Jurkat, Clone E6-1 (cell line): ENCODE results near the gene MAST3.

Experiments
- DNase-seq: peaks from one replicate; pipeline ENCODE4 v3.0.0-alpha.2; 2011; ENCODE audit warnings: low read depth, low spot score
- H3K4me3 ChIP-seq: 2 replicates; pipeline ENCODE4 v1.5.1; 2011; ENCODE audit warnings: mild to moderate bottlenecking, low read length, control low read depth, moderate library complexity

Gene MAST3

GRCh38 chr19:18168673-18169381, 71.2 kb downstream of the MAST3 start:
- DNase-seq: no peak
- no peak overlapping the region for H3K4me3 ChIP-seq

GRCh38 chr19:18170714-18171255, 73.2 kb downstream of the MAST3 start:
- no peak overlapping the region for H3K4me3 ChIP-seq
- DNase-seq: no peak

- no peak overlapping the region for H3K4me3 ChIP-seq
- no peak for DNase-seq
Measured at GRCh38 chr19:18171605-18172327, 74.2 kb downstream of the MAST3 start.

- H3K4me3 ChIP-seq: no peak overlapping the region
- no peak for DNase-seq
Measured at GRCh38 chr19:18172331-18173053, 74.9 kb downstream of the MAST3 start.

GRCh38 chr19:18173054-18173571, 75.5 kb downstream of the MAST3 start:
- peak overlapping the region; percentile 71 for H3K4me3 ChIP-seq
- DNase-seq: no peak

GRCh38 chr19:18173572-18174288, 76.2 kb downstream of the MAST3 start, which contains the start of gene IFI30:
Gene IFI30, plus strand, starts transcription at chr19:18173813. Its CDS starts 29 bp downstream, at chr19:18173842.
- DNase-seq: peak; percentile 39
- H3K4me3 ChIP-seq: peak within 1 kb of the TSS; percentile 71

GRCh38 chr19:18174983-18175382, 77.4 kb downstream of the MAST3 start:
- DNase-seq: no peak
- H3K4me3 ChIP-seq: no peak overlapping the region

DNA sequence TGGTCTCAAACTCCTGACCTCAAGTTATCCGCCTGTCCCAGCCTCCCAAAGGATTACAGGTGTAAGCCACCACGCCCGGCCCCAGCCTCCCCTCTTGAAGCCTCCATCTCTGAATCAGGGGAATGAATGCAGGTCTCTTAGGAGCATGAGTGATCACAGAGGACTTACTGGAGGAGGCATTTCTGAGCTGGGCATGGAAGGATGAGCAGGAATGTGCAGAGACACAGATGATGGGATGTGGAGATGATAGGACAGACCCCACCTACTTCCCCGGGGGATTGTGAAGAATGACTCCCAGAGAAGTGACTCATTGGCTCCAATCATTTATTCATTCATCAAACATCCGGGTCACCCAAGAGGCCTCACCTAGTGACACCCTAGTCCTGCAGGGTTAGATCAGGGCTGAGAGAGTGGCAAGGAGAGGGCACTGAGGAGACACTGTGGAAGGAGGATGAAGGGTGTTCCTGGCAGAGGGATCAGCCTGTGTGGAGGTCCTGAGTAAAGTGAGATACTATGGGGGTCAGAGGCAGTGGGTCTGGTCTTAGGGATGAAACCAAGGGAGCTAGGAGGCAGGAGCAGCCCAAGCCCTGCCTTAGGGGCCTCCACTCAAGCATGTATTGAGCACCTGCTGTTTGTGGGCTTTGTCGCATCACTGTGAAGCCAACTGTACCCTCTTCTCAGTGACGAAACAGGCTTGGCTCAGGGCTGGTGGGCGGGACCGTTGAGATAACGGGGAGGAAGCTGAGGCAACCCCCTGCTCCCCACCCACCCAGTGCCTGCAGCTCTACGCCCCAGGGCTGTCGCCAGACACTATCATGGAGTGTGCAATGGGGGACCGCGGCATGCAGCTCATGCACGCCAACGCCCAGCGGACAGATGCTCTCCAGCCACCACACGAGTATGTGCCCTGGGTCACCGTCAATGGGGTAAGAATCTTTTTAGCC, 79.1 kb downstream of the MAST3 start:
- no peak for DNase-seq
- H3K4me3 ChIP-seq: no peak overlapping the region

GRCh38 chr19:18179957-18180356, 82.4 kb downstream of the MAST3 start:
- H3K4me3 ChIP-seq: no peak overlapping the region
- DNase-seq: no peak

GRCh38 chr19:18183529-18183928, 86.0 kb downstream of the MAST3 start:
- DNase-seq: no peak
- H3K4me3 ChIP-seq: no peak overlapping the region

DNA sequence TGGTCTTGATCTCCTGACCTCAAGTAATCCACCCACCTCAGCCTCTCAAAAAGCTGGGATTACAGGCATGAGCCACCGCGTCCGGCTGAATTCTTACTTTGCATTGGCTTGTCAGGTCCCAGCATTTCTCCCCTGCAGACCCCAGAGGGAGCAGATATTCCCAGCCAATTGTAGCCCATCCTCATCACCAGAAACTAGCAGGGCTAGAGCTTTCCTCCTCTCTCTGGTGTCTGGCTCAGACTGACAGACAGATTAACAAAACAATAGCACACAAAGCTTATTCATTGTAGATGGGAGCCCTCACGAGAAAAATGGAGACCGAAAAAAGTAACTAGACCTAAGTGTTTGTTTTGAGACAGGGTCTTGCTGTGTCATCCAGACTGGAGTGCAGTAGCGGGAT, 88.0 kb downstream of the MAST3 start:
- no peak overlapping the region for H3K4me3 ChIP-seq
- DNase-seq: no peak

- DNase-seq: no peak
- no peak overlapping the region for H3K4me3 ChIP-seq
Measured at GRCh38 chr19:18190278-18190677, 92.7 kb downstream of the MAST3 start.

DNA sequence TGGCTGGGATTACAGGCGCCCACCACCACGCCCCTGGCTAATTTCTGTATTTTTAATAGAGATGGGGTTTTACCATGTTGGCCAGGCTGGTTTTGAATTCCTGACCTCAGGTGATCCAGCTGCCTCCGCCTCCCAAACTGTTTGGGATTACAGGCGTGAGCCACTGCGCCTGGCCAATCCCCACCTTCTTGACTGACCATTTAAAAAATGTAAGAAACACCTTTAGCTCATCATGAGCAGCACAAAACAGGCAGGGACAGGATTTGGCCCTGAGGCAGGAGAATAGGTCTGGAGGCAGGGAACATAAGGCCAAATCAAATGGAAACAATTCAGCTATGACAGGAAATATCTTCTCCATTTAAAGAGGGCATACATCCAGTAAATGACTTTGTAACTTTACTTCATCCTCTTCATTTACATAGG, 94.1 kb downstream of the MAST3 start:
- H3K4me3 ChIP-seq: peak overlapping the region; percentile 73
- DNase-seq: no peak

DNA sequence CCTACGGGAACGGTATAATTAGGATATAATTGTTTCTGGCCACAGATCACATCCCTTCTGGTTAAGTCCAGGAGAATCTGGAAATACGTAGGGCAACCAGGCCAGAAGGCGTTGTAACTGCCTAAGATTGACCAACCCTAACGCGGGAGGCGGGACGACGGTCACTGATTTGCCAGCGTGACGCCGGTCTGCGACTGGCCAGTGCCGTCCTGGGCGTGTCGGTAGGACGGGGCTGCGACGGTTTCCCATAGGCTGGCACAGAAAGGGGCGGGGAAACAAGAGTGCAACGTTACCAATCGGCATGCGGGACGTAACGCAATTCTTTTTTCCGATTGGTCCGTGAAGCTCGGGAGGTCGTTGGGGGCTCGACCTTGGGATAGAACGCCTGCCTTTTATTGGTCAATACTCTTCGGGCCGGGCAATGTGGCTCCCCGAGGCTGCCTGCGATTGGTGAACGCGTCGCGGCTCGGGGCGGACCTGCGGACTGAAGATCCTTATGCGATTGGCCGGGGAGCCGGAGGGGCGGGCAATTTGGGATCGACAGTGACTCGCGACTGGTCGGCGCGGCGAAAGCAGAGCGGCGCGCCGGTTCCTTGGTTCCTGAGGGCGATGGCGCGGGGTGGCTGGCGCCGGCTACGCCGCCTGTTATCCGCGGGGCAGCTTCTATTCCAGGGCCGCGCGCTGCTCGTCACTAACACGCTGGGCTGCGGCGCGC, 95.3 kb downstream of the MAST3 start, which contains the start of gene MPV17L2:
Gene MPV17L2, plus strand, starts transcription at position 546 of the 715 bp plus-strand sequence. Its CDS starts 64 bp downstream, at position 610.
- peak within 1 kb of the TSS; percentile 87 for H3K4me3 ChIP-seq
- DNase-seq: peak; percentile 100

GRCh38 chr19:18193388-18194180, 96.0 kb downstream of the MAST3 start:
- peak overlapping the region; percentile 87 for H3K4me3 ChIP-seq
- DNase-seq: no peak

GRCh38 chr19:18194181-18194530, 96.6 kb downstream of the MAST3 start:
- H3K4me3 ChIP-seq: peak overlapping the region; percentile 87
- no peak for DNase-seq
